Astrocyte (in vitro differentiated cells and primary cell): Measurements from ENCODE around the gene GUK1. TPM values are rescaled to one million over a fixed set of nuclear protein-coding genes. Genes with fewer than 3 reads are reported as not detected.

ENCODE experiments used
- DNase-seq: peaks from one replicate; pipeline ENCODE4 v3.0.0-alpha.2; 2010; ENCODE audit warnings: low read depth
- FAIRE-seq: peaks from 2 replicates; lab custom pipeline; 2011; peaks lifted over from hg19 to GRCh38; lab: Jason Lieb, UNC
- H2AFZ ChIP-seq: 2 replicates; pipeline ENCODE4 v1.6.0; 2012; ENCODE audit warnings: low read depth, low read length, inconsistent platforms
- H3K27ac ChIP-seq: 2 replicates; pipeline ENCODE4 v1.5.1; 2011; ENCODE audit warnings: low read depth, low read length, inconsistent platforms
- H3K27me3 ChIP-seq: 2 replicates; pipeline ENCODE4 v1.6.0; 2011; ENCODE audit warnings: low read length, inconsistent platforms; ENCODE audit not compliant: insufficient read depth
- H3K36me3 ChIP-seq: 2 replicates; pipeline ENCODE4 v1.5.1; 2011; ENCODE audit warnings: low read length, inconsistent platforms; ENCODE audit not compliant: insufficient read depth
- H3K4me1 ChIP-seq: 2 replicates; pipeline ENCODE4 v1.5.1; 2011; ENCODE audit warnings: low read length, inconsistent platforms; ENCODE audit not compliant: insufficient read depth
- H3K4me2 ChIP-seq: 2 replicates; pipeline ENCODE4 v1.6.0; 2012; ENCODE audit warnings: low read length, inconsistent platforms
- H3K4me3 ChIP-seq: 2 replicates; pipeline ENCODE4 v1.5.1; 2011; ENCODE audit warnings: low read depth, mild to moderate bottlenecking, low read length, inconsistent platforms; ENCODE audit not compliant: insufficient read depth
- H3K79me2 ChIP-seq: 2 replicates; pipeline ENCODE4 v1.6.0; 2012; ENCODE audit warnings: mild to moderate bottlenecking, low read length, inconsistent platforms; ENCODE audit not compliant: insufficient read depth
- H3K9ac ChIP-seq: 2 replicates; pipeline ENCODE4 v1.6.0; 2012; ENCODE audit warnings: mild to moderate bottlenecking, low read length, inconsistent platforms
- H3K9me3 ChIP-seq: 2 replicates; pipeline ENCODE4 v1.5.1; 2012; ENCODE audit warnings: low read depth, mild to moderate bottlenecking, low read length, inconsistent platforms; ENCODE audit not compliant: insufficient read depth
- H4K20me1 ChIP-seq: 2 replicates; pipeline ENCODE4 v1.6.0; 2012; ENCODE audit warnings: low read length, inconsistent platforms; ENCODE audit not compliant: insufficient read depth
- H3K27ac Mint-ChIP-seq: one replicate; pipeline ENCODE4 v1.8.0; 2021; ENCODE audit warnings: mild to moderate bottlenecking, mixed read lengths; ENCODE audit not compliant: unreplicated experiment
- H3K27me3 Mint-ChIP-seq: one replicate; pipeline ENCODE4 v1.8.0; 2021; ENCODE audit warnings: low read depth, mixed read lengths; ENCODE audit not compliant: unreplicated experiment
- H3K36me3 Mint-ChIP-seq: one replicate; pipeline ENCODE4 v1.8.0; 2021; ENCODE audit warnings: low read depth, mixed read lengths; ENCODE audit not compliant: unreplicated experiment
- H3K4me1 Mint-ChIP-seq: one replicate; pipeline ENCODE4 v1.8.0; 2021; ENCODE audit warnings: low read depth, mixed read lengths; ENCODE audit not compliant: unreplicated experiment
- H3K4me3 Mint-ChIP-seq: one replicate; pipeline ENCODE4 v1.8.0; 2021; ENCODE audit warnings: mild to moderate bottlenecking, moderate library complexity, mixed read lengths; ENCODE audit not compliant: unreplicated experiment
- H3K9me3 Mint-ChIP-seq: one replicate; pipeline ENCODE4 v1.8.0; 2021; ENCODE audit warnings: mild to moderate bottlenecking, mixed read lengths; ENCODE audit not compliant: unreplicated experiment
- CTCF ChIP-seq: IDR thresholded peaks from 2 replicates; pipeline ENCODE4 v1.5.1; 2011; ENCODE audit warnings: low read depth, mild to moderate bottlenecking, inconsistent platforms, low read length, moderate library complexity; ENCODE audit not compliant: insufficient read depth
- EZH2 ChIP-seq: IDR thresholded peaks from 2 replicates; pipeline ENCODE4 v1.6.1; 2012; ENCODE audit warnings: mild to moderate bottlenecking, low read length, inconsistent platforms; ENCODE audit not compliant: insufficient read depth
- total RNA-seq: library from RNA; stranded (reverse); gene quantifications from 2 replicates; pipeline ENCODE4 v1.2.1, GENCODE V29; 2021

Gene GUK1
- total RNA-seq, 1 donor from 2014 or later: 214 TPM

GRCh38 chr1:228174482-228175315, 34.6 kb downstream of the GUK1 start:
- Histone ChIP-seq H3K9ac (no peak overlapping the region), H3K79me2 (peaks cover 31% of the 10 kb centered on the region), H3K4me1 (no peaks in the 10 kb centered on the region), H2AFZ (no peak overlapping the region), H3K4me2 (no peak overlapping the region), H3K36me3 (no peaks in the 10 kb centered on the region), H3K27me3 (no peaks in the 10 kb centered on the region), H3K9me3 (no peaks in the 10 kb centered on the region), H3K27ac (no peak overlapping the region), H4K20me1 (peaks cover 25% of the 10 kb centered on the region), H3K4me3 (no peak overlapping the region)
- TF ChIP-seq CTCF (no peak), EZH2 (no peak)
- Mint-ChIP-seq H3K27ac (no peak overlapping the region), H3K36me3 (peaks cover 6% of the 10 kb centered on the region), H3K9me3 (no peaks in the 10 kb centered on the region), H3K27me3 (no peaks in the 10 kb centered on the region), H3K4me3 (no peak overlapping the region), H3K4me1 (no peaks in the 10 kb centered on the region)
- DNase-seq (no peak), FAIRE-seq (no peak)

- FAIRE-seq (no peak), DNase-seq (no peak)
- Histone ChIP-seq H4K20me1 (peaks cover 25% of the 10 kb centered on the region), H3K79me2 (peaks cover 31% of the 10 kb centered on the region), H3K27ac (no peak overlapping the region), H3K4me3 (no peak overlapping the region), H3K36me3 (no peaks in the 10 kb centered on the region), H3K4me1 (no peaks in the 10 kb centered on the region), H3K9me3 (no peaks in the 10 kb centered on the region), H2AFZ (no peak overlapping the region), H3K4me2 (no peak overlapping the region), H3K9ac (no peak overlapping the region), H3K27me3 (no peaks in the 10 kb centered on the region)
- Mint-ChIP-seq H3K4me1 (no peaks in the 10 kb centered on the region), H3K4me3 (no peak overlapping the region), H3K27me3 (no peaks in the 10 kb centered on the region), H3K27ac (no peak overlapping the region), H3K36me3 (peaks cover 8% of the 10 kb centered on the region), H3K9me3 (no peaks in the 10 kb centered on the region)
- TF ChIP-seq EZH2 (no peak), CTCF (no peak)
These were observed 35.4 kb downstream of the GUK1 start for GRCh38 chr1:228175316-228176023.
